Fibroblast of mammary gland (primary cell): ENCODE measurements around the gene GNA14.

ENCODE experiments used
- DNase-seq: peaks from one replicate; pipeline ENCODE4 v3.0.0-alpha.2; 2010; ENCODE audit warnings: low read depth
- H3K4me3 ChIP-seq: 2 replicates; pipeline ENCODE4 v1.5.1; 2011; ENCODE audit warnings: low read depth, mild to moderate bottlenecking, low read length, moderate library complexity; ENCODE audit not compliant: control insufficient read depth
- CTCF ChIP-seq: conservative IDR thresholded peaks from 2 replicates; pipeline ENCODE4 v1.5.1; 2011; ENCODE audit warnings: low read depth, low read length, inconsistent platforms; ENCODE audit not compliant: control insufficient read depth, insufficient read depth

GNA14 gene

GRCh38 chr9:77541055-77541454 lies 107.1 kb downstream of the GNA14 start:
- TF ChIP-seq CTCF = no peak
- no peak for DNase-seq
- H3K4me3 ChIP-seq = no peak overlapping the region

- no peak for TF ChIP-seq CTCF
- H3K4me3 ChIP-seq = no peak overlapping the region
- DNase-seq = no peak
Observed at GRCh38 chr9:77534376-77535057, 113.6 kb downstream of the GNA14 start.

GRCh38 chr9:77533671-77534070 lies 114.5 kb downstream of the GNA14 start:
- H3K4me3 ChIP-seq = no peak overlapping the region
- no peak for DNase-seq
- no peak for TF ChIP-seq CTCF

GRCh38 chr9:77532607-77533006 lies 115.5 kb downstream of the GNA14 start:
- DNase-seq = no peak
- TF ChIP-seq CTCF = no peak
- no peak overlapping the region for H3K4me3 ChIP-seq

GRCh38 chr9:77531400-77531799 lies 116.7 kb downstream of the GNA14 start:
- H3K4me3 ChIP-seq = no peak overlapping the region
- TF ChIP-seq CTCF = no peak
- peak; percentile 36 for DNase-seq

- no peak for TF ChIP-seq CTCF
- no peak for DNase-seq
Observed at GRCh38 chr9:77523891-77524290, 124.2 kb downstream of the GNA14 start.

GRCh38 chr9:77521091-77521490 lies 127.0 kb downstream of the GNA14 start:
- H3K4me3 ChIP-seq = no peak overlapping the region
- no peak for DNase-seq
- TF ChIP-seq CTCF = no peak

More at GRCh38 chr9:77523891-77524290, 124.2 kb downstream of the GNA14 start:
- no peak overlapping the region for H3K4me3 ChIP-seq
